HepG2 (cell line): ENCODE measurements around the gene LTB4R2. TPM values are rescaled to one million over a fixed set of nuclear protein-coding genes. Genes with fewer than 3 reads are reported as not detected.

Source experiments
- MEIS1 ChIP-seq: sonication (generic); formaldehyde crosslinking; IDR thresholded peaks from 2 replicates; pipeline ENCODE4 v1.9.0; 2021; ENCODE audit warnings: mild to moderate bottlenecking, missing genetic modification reagents, moderate library complexity, borderline replicate concordance
- PCBP2 ChIP-seq: fragments of 200-400 bp; formaldehyde crosslinking; optimal IDR thresholded peaks from 2 replicates; pipeline ENCODE3; 2018; ENCODE audit warnings: low read length, low read depth; ENCODE audit not compliant: poor library complexity, severe bottlenecking
- PHF5A ChIP-seq: IDR thresholded peaks from one replicate; pipeline ENCODE4 v1.6.1; 2018; ENCODE audit warnings: low read depth, missing genetic modification reagents; ENCODE audit not compliant: unreplicated experiment
- PITX1 ChIP-seq: sonication (generic); formaldehyde crosslinking; IDR thresholded peaks from 2 replicates; pipeline ENCODE4 v1.5.1; 2020; ENCODE audit warnings: mild to moderate bottlenecking, missing genetic modification reagents
- RBM39 ChIP-seq: fragments of 200-400 bp; formaldehyde crosslinking; IDR thresholded peaks from one replicate; pipeline ENCODE4 v1.6.1; 2018; ENCODE audit warnings: antibody characterized with exemption, mild to moderate bottlenecking, low read depth, low read length; ENCODE audit not compliant: poor library complexity, severe bottlenecking
- SALL1 ChIP-seq: sonication (generic); formaldehyde crosslinking; IDR thresholded peaks from 2 replicates; pipeline ENCODE4 v1.8.0; 2022; ENCODE audit warnings: mild to moderate bottlenecking, missing genetic modification reagents
- SETDB1 ChIP-seq: sonication (generic); formaldehyde crosslinking; IDR thresholded peaks from 2 replicates; pipeline ENCODE4 v1.5.1; 2020; ENCODE audit warnings: missing genetic modification reagents, mild to moderate bottlenecking, borderline replicate concordance
- SP2 ChIP-seq: sonication (generic); formaldehyde crosslinking; IDR thresholded peaks from 2 replicates; pipeline ENCODE4 v1.5.1; 2020; ENCODE audit warnings: mild to moderate bottlenecking, missing genetic modification reagents
- SRSF4 ChIP-seq: fragments of 200-400 bp; formaldehyde crosslinking; IDR thresholded peaks from one replicate; pipeline ENCODE4 v1.6.1; 2018; ENCODE audit warnings: mild to moderate bottlenecking, low read depth, low read length, moderate library complexity; ENCODE audit not compliant: poor library complexity, severe bottlenecking
- STAT5B ChIP-seq: sonication (generic); formaldehyde crosslinking; IDR thresholded peaks from 2 replicates; pipeline ENCODE4 v1.4.0; 2020; ENCODE audit warnings: missing genetic modification reagents
- XBP1 ChIP-seq: sonication (generic); formaldehyde crosslinking; IDR thresholded peaks from 2 replicates; pipeline ENCODE4 v1.5.0; 2020; ENCODE audit warnings: missing genetic modification reagents
- ZKSCAN1 ChIP-seq: fragments of 150-350 bp; IDR thresholded peaks from 2 replicates; pipeline ENCODE4 v1.6.1; 2014; ENCODE audit warnings: low read length
- ZNF24 ChIP-seq: fragments of 450-650 bp; IDR thresholded peaks from 2 replicates; pipeline ENCODE4 v1.6.1; 2017; ENCODE audit warnings: antibody characterized with exemption, mild to moderate bottlenecking
- ZNF251 ChIP-seq: sonication (generic); formaldehyde crosslinking; IDR thresholded peaks from 2 replicates; pipeline ENCODE4 v1.9.0; 2021; ENCODE audit warnings: mild to moderate bottlenecking, missing genetic modification reagents
- ZNF44 ChIP-seq: sonication (generic); formaldehyde crosslinking; IDR thresholded peaks from 2 replicates; pipeline ENCODE4 v1.5.1; 2020; ENCODE audit warnings: mild to moderate bottlenecking, missing genetic modification reagents
- ZNF562 ChIP-seq: sonication (generic); formaldehyde crosslinking; IDR thresholded peaks from 2 replicates; pipeline ENCODE4 v1.8.0; 2022; ENCODE audit warnings: missing genetic modification reagents, borderline replicate concordance
- ZNF703 ChIP-seq: sonication (generic); formaldehyde crosslinking; IDR thresholded peaks from 2 replicates; pipeline ENCODE4 v1.5.1; 2020; ENCODE audit warnings: missing genetic modification reagents, mild to moderate bottlenecking, moderate library complexity, borderline replicate concordance
- ZNF713 ChIP-seq: sonication (generic); formaldehyde crosslinking; IDR thresholded peaks from 2 replicates; pipeline ENCODE4 v1.4.0; 2020; ENCODE audit warnings: mild to moderate bottlenecking, missing genetic modification reagents
- ZNF749 ChIP-seq: sonication (generic); formaldehyde crosslinking; IDR thresholded peaks from 2 replicates; pipeline ENCODE4 v1.8.0; 2022; ENCODE audit warnings: mild to moderate bottlenecking, missing genetic modification reagents, moderate library complexity, borderline replicate concordance
- polyA plus RNA-seq, 8 experiments: library from polyadenylated mRNA; depleted of rRNA in 3 of 8; stranded (reverse) in 7 of 8; unstranded in 1 of 8; fragments of >200 nt; fragmentation: Illumina TruSeq in 4 of 8; extraction: Trizol in 4 of 8; gene quantifications; 2 replicates each; pipeline versions ENCODE4 v1.2.1 to v1.2.3, GENCODE V29; 2011 to 2016; ENCODE audit warnings: low read depth in 4 of 8, missing spikeins in 1 of 8, mixed read lengths in 1 of 8; ENCODE audit not compliant: insufficient read depth in 1 of 8
- total RNA-seq, 5 experiments: library from RNA; depleted of rRNA; stranded (reverse); fragments of >200 nt; fragmentation: Illumina TruSeq; extraction: Trizol; gene quantifications; 2 replicates each; pipeline ENCODE4 v1.2.3, GENCODE V29; 2016; ENCODE audit warnings: low read depth in 1 of 5
- TF ChIP-seq, protein P1 (sequence below): sonication (generic); formaldehyde crosslinking; IDR thresholded peaks from 2 replicates; pipeline ENCODE4 v1.9.0; 2022; ENCODE audit warnings: missing genetic modification reagents, mild to moderate bottlenecking, borderline replicate concordance
- TF ChIP-seq, protein P2 (sequence below): conservative IDR thresholded peaks from 2 replicates; pipeline ENCODE4 v1.6.1; 2018; ENCODE audit warnings: missing genetic modification reagents
- TF ChIP-seq, protein P3 (sequence below): sonication (generic); formaldehyde crosslinking; IDR thresholded peaks from 2 replicates; pipeline ENCODE4 v1.4.0; 2020; ENCODE audit warnings: missing genetic modification reagents
- TF ChIP-seq, protein P4 (sequence below): IDR thresholded peaks from 2 replicates; pipeline ENCODE4 v1.6.1; 2016; ENCODE audit warnings: control low read depth

The LTB4R2 gene
- total and polyA plus RNA-seq, 2 of the 13 experiments (the other 11 are each of a cell fraction or from before 2014, with no cell fraction given), result 3.9 to 6.9 TPM

DNA sequence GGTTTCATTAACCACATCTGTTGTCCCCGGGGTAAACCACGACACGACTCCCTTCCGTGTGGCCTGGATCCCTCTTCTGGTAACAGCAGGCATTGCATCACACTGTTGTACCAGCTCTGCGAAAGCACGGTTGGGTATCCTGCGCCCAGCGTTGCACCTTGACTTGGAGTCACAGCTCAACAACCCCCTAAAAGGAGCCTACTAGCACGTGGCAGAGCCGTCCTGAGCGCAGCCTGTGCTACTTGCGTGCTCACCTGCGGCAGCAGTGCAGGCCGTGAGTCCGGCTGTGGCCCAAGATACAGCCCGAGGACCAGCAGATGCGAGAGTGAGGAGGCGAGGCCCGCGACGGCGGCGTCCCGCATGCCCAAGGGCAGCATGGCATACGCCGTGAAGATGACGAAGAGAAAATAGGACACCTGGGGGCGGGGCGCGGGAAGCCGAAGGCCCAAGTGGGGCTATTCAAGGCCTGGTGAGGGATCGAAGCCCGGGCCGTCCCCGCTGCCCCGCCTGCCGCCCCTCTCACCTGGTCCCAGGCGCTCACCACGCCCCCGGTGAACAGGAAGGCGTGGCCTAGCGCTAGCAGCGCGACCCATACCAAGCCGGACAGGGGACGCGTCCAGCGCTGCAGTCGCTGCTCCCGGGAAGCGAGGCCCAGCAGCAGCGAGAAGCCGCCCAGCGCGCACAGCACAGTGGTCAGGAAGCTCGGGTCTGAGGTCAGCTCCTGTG lies 22.5 kb downstream of the LTB4R2 start (continued):
- TF ChIP-seq PHF5A (CRISPR knock-in tag) (peak; percentile 61), SETDB1 (CRISPR knock-in tag) (no peak), ZNF251 (CRISPR knock-in tag) (peak; percentile 93), RBM39 (peak; percentile 17), SRSF4 (no peak), ZNF44 (no peak; the same call in 1 of the 2 replicates), SALL1 (CRISPR knock-in tag) (peak; percentile 80), ZNF749 (peak; percentile 78; the same call in 1 of the 2 replicates), PITX1 (CRISPR knock-in tag) (peak; percentile 63; the same call in 1 of the 2 replicates), ZNF703 (CRISPR knock-in tag) (no peak), ZNF713 (peak; percentile 87; the same call in 1 of the 2 replicates), ZNF562 (CRISPR knock-in tag) (peak; percentile 93; the same call in 1 of the 2 replicates), PCBP2 (no peak), STAT5B (CRISPR knock-in tag) (peak; percentile 91), ZNF24 (no peak), ZKSCAN1 (no peak), XBP1 (no peak), SP2 (CRISPR knock-in tag) (no peak; the same call in 1 of the 2 replicates), MEIS1 (peak; percentile 95; the same call in 1 of the 2 replicates)
- TF ChIP-seq, protein P1, sequence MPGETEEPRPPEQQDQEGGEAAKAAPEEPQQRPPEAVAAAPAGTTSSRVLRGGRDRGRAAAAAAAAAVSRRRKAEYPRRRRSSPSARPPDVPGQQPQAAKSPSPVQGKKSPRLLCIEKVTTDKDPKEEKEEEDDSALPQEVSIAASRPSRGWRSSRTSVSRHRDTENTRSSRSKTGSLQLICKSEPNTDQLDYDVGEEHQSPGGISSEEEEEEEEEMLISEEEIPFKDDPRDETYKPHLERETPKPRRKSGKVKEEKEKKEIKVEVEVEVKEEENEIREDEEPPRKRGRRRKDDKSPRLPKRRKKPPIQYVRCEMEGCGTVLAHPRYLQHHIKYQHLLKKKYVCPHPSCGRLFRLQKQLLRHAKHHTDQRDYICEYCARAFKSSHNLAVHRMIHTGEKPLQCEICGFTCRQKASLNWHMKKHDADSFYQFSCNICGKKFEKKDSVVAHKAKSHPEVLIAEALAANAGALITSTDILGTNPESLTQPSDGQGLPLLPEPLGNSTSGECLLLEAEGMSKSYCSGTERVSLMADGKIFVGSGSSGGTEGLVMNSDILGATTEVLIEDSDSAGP (CRISPR knock-in tag), result peak; percentile 95
- TF ChIP-seq, protein P2, sequence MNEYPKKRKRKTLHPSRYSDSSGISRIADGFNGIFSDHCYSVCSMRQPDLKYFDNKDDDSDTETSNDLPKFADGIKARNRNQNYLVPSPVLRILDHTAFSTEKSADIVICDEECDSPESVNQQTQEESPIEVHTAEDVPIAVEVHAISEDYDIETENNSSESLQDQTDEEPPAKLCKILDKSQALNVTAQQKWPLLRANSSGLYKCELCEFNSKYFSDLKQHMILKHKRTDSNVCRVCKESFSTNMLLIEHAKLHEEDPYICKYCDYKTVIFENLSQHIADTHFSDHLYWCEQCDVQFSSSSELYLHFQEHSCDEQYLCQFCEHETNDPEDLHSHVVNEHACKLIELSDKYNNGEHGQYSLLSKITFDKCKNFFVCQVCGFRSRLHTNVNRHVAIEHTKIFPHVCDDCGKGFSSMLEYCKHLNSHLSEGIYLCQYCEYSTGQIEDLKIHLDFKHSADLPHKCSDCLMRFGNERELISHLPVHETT (CRISPR knock-in tag), result peak; percentile 80; the same call in 1 of the 2 replicates
- TF ChIP-seq, protein P3, sequence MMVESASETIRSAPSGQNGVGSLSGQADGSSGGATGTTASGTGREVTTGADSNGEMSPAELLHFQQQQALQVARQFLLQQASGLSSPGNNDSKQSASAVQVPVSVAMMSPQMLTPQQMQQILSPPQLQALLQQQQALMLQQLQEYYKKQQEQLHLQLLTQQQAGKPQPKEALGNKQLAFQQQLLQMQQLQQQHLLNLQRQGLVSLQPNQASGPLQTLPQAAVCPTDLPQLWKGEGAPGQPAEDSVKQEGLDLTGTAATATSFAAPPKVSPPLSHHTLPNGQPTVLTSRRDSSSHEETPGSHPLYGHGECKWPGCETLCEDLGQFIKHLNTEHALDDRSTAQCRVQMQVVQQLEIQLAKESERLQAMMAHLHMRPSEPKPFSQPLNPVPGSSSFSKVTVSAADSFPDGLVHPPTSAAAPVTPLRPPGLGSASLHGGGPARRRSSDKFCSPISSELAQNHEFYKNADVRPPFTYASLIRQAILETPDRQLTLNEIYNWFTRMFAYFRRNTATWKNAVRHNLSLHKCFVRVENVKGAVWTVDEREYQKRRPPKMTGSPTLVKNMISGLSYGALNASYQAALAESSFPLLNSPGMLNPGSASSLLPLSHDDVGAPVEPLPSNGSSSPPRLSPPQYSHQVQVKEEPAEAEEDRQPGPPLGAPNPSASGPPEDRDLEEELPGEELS (CRISPR knock-in tag), result no peak
- TF ChIP-seq, protein P4, sequence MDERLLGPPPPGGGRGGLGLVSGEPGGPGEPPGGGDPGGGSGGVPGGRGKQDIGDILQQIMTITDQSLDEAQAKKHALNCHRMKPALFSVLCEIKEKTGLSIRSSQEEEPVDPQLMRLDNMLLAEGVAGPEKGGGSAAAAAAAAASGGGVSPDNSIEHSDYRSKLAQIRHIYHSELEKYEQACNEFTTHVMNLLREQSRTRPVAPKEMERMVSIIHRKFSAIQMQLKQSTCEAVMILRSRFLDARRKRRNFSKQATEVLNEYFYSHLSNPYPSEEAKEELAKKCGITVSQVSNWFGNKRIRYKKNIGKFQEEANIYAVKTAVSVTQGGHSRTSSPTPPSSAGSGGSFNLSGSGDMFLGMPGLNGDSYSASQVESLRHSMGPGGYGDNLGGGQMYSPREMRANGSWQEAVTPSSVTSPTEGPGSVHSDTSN (CRISPR knock-in tag), result peak; percentile 25; the same call in 1 of the 2 replicates
